CD14-positive monocyte (primary cell): ENCODE results near the gene ACTL8. TPM values are rescaled to one million over a fixed set of nuclear protein-coding genes. Genes with fewer than 3 reads are reported as not detected.

Experiments used
- DNase-seq, 3 donors: peaks; one replicate each; pipeline ENCODE4 v3.0.0-alpha.2; 2011 to 2022
- H2AFZ ChIP-seq: 2 replicates; pipeline ENCODE4 v1.6.0; 2012; ENCODE audit warnings: mild to moderate bottlenecking, low read depth, low read length, inconsistent platforms; ENCODE audit not compliant: insufficient read depth, poor library complexity, severe bottlenecking
- H3K27ac ChIP-seq, 2 donors: 1 replicate in 1 of 2; 2 replicates in 1 of 2; pipeline ENCODE4 v1.5.1; 2012 to 2013; ENCODE audit warnings: low read length in 2 of 2, control low read depth in 1 of 2, inconsistent platforms in 1 of 2, low read depth in 1 of 2, mild to moderate bottlenecking in 1 of 2
- H3K27me3 ChIP-seq, 2 donors: one replicate each; pipeline versions ENCODE4 v1.6.0 to v1.6.1; 2011 to 2013; ENCODE audit warnings: low read length in 2 of 2; ENCODE audit not compliant: control insufficient read depth in 2 of 2, insufficient read depth in 2 of 2
- H3K36me3 ChIP-seq, 2 donors: replicated peaks in 1 of 2; 1 replicate in 1 of 2; 2 replicates in 1 of 2; pipeline versions ENCODE4 v1.5.1 to v1.6.1; 2012 to 2013; ENCODE audit warnings: low read length in 2 of 2, control low read depth in 1 of 2, inconsistent platforms in 1 of 2, mild to moderate bottlenecking in 1 of 2; ENCODE audit not compliant: insufficient read depth in 2 of 2, control insufficient read depth in 1 of 2
- H3K4me1 ChIP-seq, 2 donors: 1 replicate in 1 of 2; 2 replicates in 1 of 2; pipeline versions ENCODE4 v1.5.1 to v1.6.1; 2012 to 2013; ENCODE audit warnings: low read length in 2 of 2, control low read depth in 1 of 2, inconsistent platforms in 1 of 2, mild to moderate bottlenecking in 1 of 2, moderate library complexity in 1 of 2; ENCODE audit not compliant: insufficient read depth in 2 of 2, control insufficient read depth in 1 of 2
- H3K4me2 ChIP-seq: replicated peaks from 2 replicates; pipeline ENCODE3; 2012; ENCODE audit warnings: low read length, moderate library complexity, mild to moderate bottlenecking; ENCODE audit not compliant: poor library complexity, severe bottlenecking; ENCODE audit errors: extremely low read depth
- H3K4me3 ChIP-seq, 3 experiments: fragments of 200-600 bp in 1 of 3; sonication (generic) in 1 of 3; replicated peaks in 1 of 3; 1 replicate in 2 of 3; 2 replicates in 1 of 3; pipeline ENCODE4 v1.5.1; 2011 to 2013; ENCODE audit warnings: low read length in 3 of 3, mild to moderate bottlenecking in 3 of 3, control low read depth in 2 of 3, low read depth in 2 of 3, inconsistent platforms in 1 of 3, moderate library complexity in 1 of 3
- H3K79me2 ChIP-seq: 2 replicates; pipeline ENCODE4 v1.6.0; 2012; ENCODE audit warnings: mild to moderate bottlenecking, control low read depth, inconsistent platforms, low read length, moderate library complexity; ENCODE audit not compliant: insufficient read depth
- H3K9ac ChIP-seq: 2 replicates; pipeline ENCODE4 v1.6.0; 2017; ENCODE audit warnings: low read length, mild to moderate bottlenecking; ENCODE audit not compliant: insufficient read depth, poor library complexity, severe bottlenecking
- H3K9me3 ChIP-seq, 2 donors: replicated peaks in 1 of 2; 1 replicate in 1 of 2; 2 replicates in 1 of 2; pipeline versions ENCODE4 v1.5.1 to v1.6.1; 2012 to 2013; ENCODE audit warnings: low read length in 2 of 2, control low read depth in 1 of 2; ENCODE audit not compliant: control insufficient read depth in 1 of 2, insufficient read depth in 1 of 2
- H4K20me1 ChIP-seq: 2 replicates; pipeline ENCODE4 v1.6.0; 2012; ENCODE audit warnings: mild to moderate bottlenecking, low read length, control low read depth, moderate library complexity; ENCODE audit not compliant: insufficient read depth
- H3K27ac Mint-ChIP-seq, 7 donors: one replicate each; pipeline ENCODE4 v1.8.0; 2020; ENCODE audit warnings: mild to moderate bottlenecking in 7 of 7, mixed read lengths in 7 of 7, moderate library complexity in 6 of 7, inconsistent platforms in 2 of 7
- H3K27me3 Mint-ChIP-seq, 3 donors: one replicate each; pipeline ENCODE4 v1.8.0; 2021 to 2022; ENCODE audit warnings: low read depth in 3 of 3, mild to moderate bottlenecking in 3 of 3, mixed read lengths in 3 of 3, moderate library complexity in 3 of 3, inconsistent platforms in 1 of 3
- H3K36me3 Mint-ChIP-seq, 2 donors: one replicate each; pipeline ENCODE4 v1.8.0; 2020; ENCODE audit warnings: mixed read lengths in 2 of 2, inconsistent platforms in 1 of 2, mild to moderate bottlenecking in 1 of 2
- H3K4me1 Mint-ChIP-seq: one replicate; pipeline ENCODE4 v1.8.0; 2020; ENCODE audit warnings: mild to moderate bottlenecking, mixed read lengths
- H3K4me3 Mint-ChIP-seq, 2 donors: one replicate each; pipeline ENCODE4 v1.8.0; 2020; ENCODE audit warnings: mild to moderate bottlenecking in 2 of 2, mixed read lengths in 2 of 2, moderate library complexity in 1 of 2
- H3K9me3 Mint-ChIP-seq, 7 donors: one replicate each; pipeline ENCODE4 v1.8.0; 2020 to 2022; ENCODE audit warnings: mixed read lengths in 7 of 7, mild to moderate bottlenecking in 6 of 7, moderate library complexity in 6 of 7, inconsistent platforms in 2 of 7
- CTCF ChIP-seq: fragments of 200-600 bp; IDR thresholded peaks from one replicate; pipeline ENCODE4 v1.8.0; 2022; ENCODE audit warnings: antibody characterized with exemption, mild to moderate bottlenecking
- WGBS: methylation state at CpG from one replicate; pipeline ENCODE4 v1.1.5; 2013; ENCODE audit warnings: missing lambda C conversion rate; ENCODE audit not compliant: insufficient coverage; 5-methylcytosine and 5-hydroxymethylcytosine counted together
- intact Hi-C, 2 donors: fragments of 100-400 bp; cut with micrococcal nuclease; formaldehyde crosslinking; loops; one replicate each; pipeline versions ENCODE4 v1.15.0 to v1.15.1; 2023
- polyA plus RNA-seq, 3 donors: library from polyadenylated mRNA; depleted of rRNA in 1 of 3; unstranded in 2 of 3; stranded (reverse) in 1 of 3; fragments of 300-500 nt in 2 of 3; fragments of >200 nt in 1 of 3; fragmentation: Illumina TruSeq in 2 of 3; gene quantifications; 1 replicate in 2 of 3; 2 replicates in 1 of 3; pipeline ENCODE4 v1.2.3, GENCODE V29; 2012 to 2021

The ACTL8 gene
- polyA plus RNA-seq, 3 donors = not detected

- no peak for DNase-seq
- no peaks in the 10 kb centered on the region for H3K36me3 ChIP-seq
- H3K9ac ChIP-seq = no peak overlapping the region
- Mint-ChIP-seq H3K9me3 (peaks cover 0 to 5% (median 0%) of the 10 kb centered on the region in 7 donors), H3K27me3 (peaks cover 12 to 20% (median 13%) of the 10 kb centered on the region in 3 donors), H3K4me1 (no peaks in the 10 kb centered on the region), H3K27ac (no peak overlapping the region), H3K4me3 (no peak overlapping the region), H3K36me3 (no peaks in the 10 kb centered on the region)
- no peaks in the 10 kb centered on the region for H3K9me3 ChIP-seq
- H3K4me2 ChIP-seq = no peak overlapping the region
- intact Hi-C loops = loop anchor here in 1 of 2 donors (10.0 kb wide), 2 partner anchors 155 to 325 kb away; no protein-coding TSS in a partner anchor
- H3K4me3 ChIP-seq = no peak overlapping the region
- H4K20me1 ChIP-seq = no peaks in the 10 kb centered on the region
- no peaks in the 10 kb centered on the region for H3K79me2 ChIP-seq
- H3K27ac ChIP-seq = no peak overlapping the region
- WGBS = 98% methylated on average over 6 of the region's 8 CpGs
- H3K27me3 ChIP-seq = no peaks in the 10 kb centered on the region
- no peak for TF ChIP-seq CTCF
- no peaks in the 10 kb centered on the region for H3K4me1 ChIP-seq
- H2AFZ ChIP-seq = no peak overlapping the region
Observed at GRCh38 chr1:17820198-17820597, 65.1 kb downstream of the ACTL8 start.

DNA sequence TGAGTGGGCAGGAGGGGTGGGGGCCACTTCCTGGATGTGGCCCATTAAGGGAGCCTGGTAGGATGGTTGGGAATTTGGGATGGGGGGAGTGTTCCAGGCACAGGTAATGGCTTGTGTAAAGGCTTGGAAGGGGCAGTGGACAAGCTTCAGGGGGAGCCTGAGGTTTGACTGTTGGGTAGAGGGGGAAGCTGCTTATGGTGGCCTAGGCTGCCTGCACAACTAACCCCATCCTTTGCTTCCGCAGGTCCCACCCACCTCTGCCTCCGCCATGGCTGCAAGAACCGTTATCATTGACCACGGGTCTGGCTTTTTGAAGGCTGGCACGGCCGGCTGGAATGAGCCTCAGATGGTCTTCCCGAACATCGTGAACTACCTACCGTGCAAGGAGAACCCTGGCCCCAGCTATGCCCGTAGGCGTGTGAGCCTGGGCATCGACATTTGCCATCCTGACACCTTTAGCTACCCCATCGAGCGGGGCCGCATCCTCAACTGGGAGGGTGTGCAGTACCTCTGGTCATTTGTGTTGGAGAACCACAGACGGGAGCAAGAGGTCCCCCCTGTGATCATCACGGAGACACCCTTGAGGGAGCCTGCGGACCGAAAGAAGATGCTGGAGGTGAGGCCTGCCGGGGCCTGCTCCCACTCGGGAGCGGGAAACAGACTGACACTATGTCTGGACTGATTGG lies 67.8 kb downstream of the ACTL8 start:
- Histone ChIP-seq H2AFZ (no peak overlapping the region), H3K79me2 (no peaks in the 10 kb centered on the region), H3K36me3 (no peaks in the 10 kb centered on the region), H3K9me3 (no peaks in the 10 kb centered on the region), H3K27ac (no peak overlapping the region), H3K4me2 (no peak overlapping the region), H3K27me3 (no peaks in the 10 kb centered on the region), H3K9ac (no peak overlapping the region), H3K4me1 (no peaks in the 10 kb centered on the region), H3K4me3 (no peak overlapping the region), H4K20me1 (no peaks in the 10 kb centered on the region)
- H3K4me1 Mint-ChIP-seq = no peaks in the 10 kb centered on the region
- no peaks in the 10 kb centered on the region for H3K9me3 Mint-ChIP-seq
- no peaks in the 10 kb centered on the region for H3K36me3 Mint-ChIP-seq
- intact Hi-C loops = loop anchor here in 1 of 2 donors (10.0 kb wide), 2 partner anchors 158 to 328 kb away; no protein-coding TSS in a partner anchor
- H3K27ac Mint-ChIP-seq = no peak overlapping the region
- no peak for TF ChIP-seq CTCF
- peaks cover 9 to 25% (median 12%) of the 10 kb centered on the region in 3 donors for H3K27me3 Mint-ChIP-seq
- no peak for DNase-seq
- H3K4me3 Mint-ChIP-seq = no peak overlapping the region
- WGBS = 94% methylated on average over 19 of the region's 22 CpGs
